H1 (cell line): ENCODE data around the gene GPBP1L1. TPM values are rescaled to one million over a fixed set of nuclear protein-coding genes. Genes with fewer than 3 reads are reported as not detected.

Experiments
- EP300 ChIP-seq, 2 experiments: IDR thresholded peaks; 1 replicate in 1 of 2; 2 replicates in 1 of 2; pipeline ENCODE4 v1.6.1; 2011 to 2012; ENCODE audit warnings: low read depth in 2 of 2, low read length in 2 of 2, mild to moderate bottlenecking in 2 of 2, borderline replicate concordance in 1 of 2, inconsistent platforms in 1 of 2, moderate library complexity in 1 of 2
- MAFK ChIP-seq: IDR thresholded peaks from 2 replicates; pipeline ENCODE4 v1.6.1; 2012; ENCODE audit warnings: low read depth, mild to moderate bottlenecking, improper control_type of control experiment, low read length
- NRF1 ChIP-seq: IDR thresholded peaks from 2 replicates; pipeline ENCODE4 v1.6.1; 2011; ENCODE audit warnings: mild to moderate bottlenecking, low read depth, low read length, improper control_type of control experiment
- RNF2 ChIP-seq: fragments of 200-900, 300-1000 bp; sonication (generic); IDR thresholded peaks from 2 replicates; pipeline ENCODE4 v1.7.1; 2016; ENCODE audit warnings: borderline replicate concordance, low read depth, mild to moderate bottlenecking, antibody characterized with exemption, low read length; ENCODE audit not compliant: poor library complexity, severe bottlenecking; ENCODE audit errors: missing control alignments
- polyA plus RNA-seq, 7 experiments: library from polyadenylated mRNA; depleted of rRNA in 3 of 7; stranded (reverse) in 5 of 7; unstranded in 2 of 7; fragments of >200 nt in 5 of 7; fragments of 200-250 nt in 2 of 7; gene quantifications; 1 replicate in 5 of 7; 2 replicates in 1 of 7; 4 replicates in 1 of 7; pipeline versions ENCODE4 v1.2.1 to v1.2.3, GENCODE V29; 2011 to 2013; ENCODE audit warnings: missing spikeins in 2 of 7, mixed read lengths in 2 of 7
- total RNA-seq: library from RNA; stranded (reverse); fragmentation: NEBNext Ultra II Directional; extraction: Animal tissue kit (Norgen Biotek cat#: 25700); gene quantifications from 2 replicates; pipeline ENCODE4 v1.2.1, GENCODE V29; 2021
- TF ChIP-seq, protein P1 (sequence below): fragments of 300-600 bp; sonication (generic); IDR thresholded peaks from 2 replicates; pipeline ENCODE4 v1.7.1; 2012; ENCODE audit warnings: low read length, moderate library complexity, mild to moderate bottlenecking, inconsistent platforms; ENCODE audit not compliant: insufficient replicate concordance

The GPBP1L1 gene
- total and polyA plus RNA-seq, 2 of the 8 experiments (the other 6 are each of a cell fraction or from before 2014, with no cell fraction given): 70.1 to 119 TPM

DNA sequence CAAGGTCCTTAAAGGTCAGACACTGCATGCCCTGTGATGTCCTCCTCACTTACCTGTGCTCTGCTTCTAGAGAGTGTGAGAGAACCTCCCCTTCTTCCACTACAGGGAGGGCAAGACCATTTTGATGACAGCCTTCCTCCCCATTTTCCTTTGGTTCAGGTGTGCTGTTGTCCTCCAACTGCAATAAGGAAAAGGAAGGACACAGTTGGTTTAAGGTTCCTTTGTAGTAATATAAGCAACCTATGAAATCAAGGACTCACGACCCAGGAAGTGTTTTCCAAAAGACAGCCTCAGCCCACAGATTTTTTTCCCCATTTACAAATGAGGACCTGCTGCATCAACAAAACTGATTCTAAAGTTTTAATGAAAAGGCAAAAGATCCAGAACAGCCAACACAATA lies 55.9 kb downstream of the GPBP1L1 start (continued):
- TF ChIP-seq NRF1 (no peak), MAFK (no peak), EP300 (IDR thresholded peaks at IDR 0.05; ENCODE audit: borderline replicate concordance in 1 of 2, low read depth in 2 of 2, low read length in 2 of 2) (no peak), RNF2 (no peak)
- TF ChIP-seq, protein P1, sequence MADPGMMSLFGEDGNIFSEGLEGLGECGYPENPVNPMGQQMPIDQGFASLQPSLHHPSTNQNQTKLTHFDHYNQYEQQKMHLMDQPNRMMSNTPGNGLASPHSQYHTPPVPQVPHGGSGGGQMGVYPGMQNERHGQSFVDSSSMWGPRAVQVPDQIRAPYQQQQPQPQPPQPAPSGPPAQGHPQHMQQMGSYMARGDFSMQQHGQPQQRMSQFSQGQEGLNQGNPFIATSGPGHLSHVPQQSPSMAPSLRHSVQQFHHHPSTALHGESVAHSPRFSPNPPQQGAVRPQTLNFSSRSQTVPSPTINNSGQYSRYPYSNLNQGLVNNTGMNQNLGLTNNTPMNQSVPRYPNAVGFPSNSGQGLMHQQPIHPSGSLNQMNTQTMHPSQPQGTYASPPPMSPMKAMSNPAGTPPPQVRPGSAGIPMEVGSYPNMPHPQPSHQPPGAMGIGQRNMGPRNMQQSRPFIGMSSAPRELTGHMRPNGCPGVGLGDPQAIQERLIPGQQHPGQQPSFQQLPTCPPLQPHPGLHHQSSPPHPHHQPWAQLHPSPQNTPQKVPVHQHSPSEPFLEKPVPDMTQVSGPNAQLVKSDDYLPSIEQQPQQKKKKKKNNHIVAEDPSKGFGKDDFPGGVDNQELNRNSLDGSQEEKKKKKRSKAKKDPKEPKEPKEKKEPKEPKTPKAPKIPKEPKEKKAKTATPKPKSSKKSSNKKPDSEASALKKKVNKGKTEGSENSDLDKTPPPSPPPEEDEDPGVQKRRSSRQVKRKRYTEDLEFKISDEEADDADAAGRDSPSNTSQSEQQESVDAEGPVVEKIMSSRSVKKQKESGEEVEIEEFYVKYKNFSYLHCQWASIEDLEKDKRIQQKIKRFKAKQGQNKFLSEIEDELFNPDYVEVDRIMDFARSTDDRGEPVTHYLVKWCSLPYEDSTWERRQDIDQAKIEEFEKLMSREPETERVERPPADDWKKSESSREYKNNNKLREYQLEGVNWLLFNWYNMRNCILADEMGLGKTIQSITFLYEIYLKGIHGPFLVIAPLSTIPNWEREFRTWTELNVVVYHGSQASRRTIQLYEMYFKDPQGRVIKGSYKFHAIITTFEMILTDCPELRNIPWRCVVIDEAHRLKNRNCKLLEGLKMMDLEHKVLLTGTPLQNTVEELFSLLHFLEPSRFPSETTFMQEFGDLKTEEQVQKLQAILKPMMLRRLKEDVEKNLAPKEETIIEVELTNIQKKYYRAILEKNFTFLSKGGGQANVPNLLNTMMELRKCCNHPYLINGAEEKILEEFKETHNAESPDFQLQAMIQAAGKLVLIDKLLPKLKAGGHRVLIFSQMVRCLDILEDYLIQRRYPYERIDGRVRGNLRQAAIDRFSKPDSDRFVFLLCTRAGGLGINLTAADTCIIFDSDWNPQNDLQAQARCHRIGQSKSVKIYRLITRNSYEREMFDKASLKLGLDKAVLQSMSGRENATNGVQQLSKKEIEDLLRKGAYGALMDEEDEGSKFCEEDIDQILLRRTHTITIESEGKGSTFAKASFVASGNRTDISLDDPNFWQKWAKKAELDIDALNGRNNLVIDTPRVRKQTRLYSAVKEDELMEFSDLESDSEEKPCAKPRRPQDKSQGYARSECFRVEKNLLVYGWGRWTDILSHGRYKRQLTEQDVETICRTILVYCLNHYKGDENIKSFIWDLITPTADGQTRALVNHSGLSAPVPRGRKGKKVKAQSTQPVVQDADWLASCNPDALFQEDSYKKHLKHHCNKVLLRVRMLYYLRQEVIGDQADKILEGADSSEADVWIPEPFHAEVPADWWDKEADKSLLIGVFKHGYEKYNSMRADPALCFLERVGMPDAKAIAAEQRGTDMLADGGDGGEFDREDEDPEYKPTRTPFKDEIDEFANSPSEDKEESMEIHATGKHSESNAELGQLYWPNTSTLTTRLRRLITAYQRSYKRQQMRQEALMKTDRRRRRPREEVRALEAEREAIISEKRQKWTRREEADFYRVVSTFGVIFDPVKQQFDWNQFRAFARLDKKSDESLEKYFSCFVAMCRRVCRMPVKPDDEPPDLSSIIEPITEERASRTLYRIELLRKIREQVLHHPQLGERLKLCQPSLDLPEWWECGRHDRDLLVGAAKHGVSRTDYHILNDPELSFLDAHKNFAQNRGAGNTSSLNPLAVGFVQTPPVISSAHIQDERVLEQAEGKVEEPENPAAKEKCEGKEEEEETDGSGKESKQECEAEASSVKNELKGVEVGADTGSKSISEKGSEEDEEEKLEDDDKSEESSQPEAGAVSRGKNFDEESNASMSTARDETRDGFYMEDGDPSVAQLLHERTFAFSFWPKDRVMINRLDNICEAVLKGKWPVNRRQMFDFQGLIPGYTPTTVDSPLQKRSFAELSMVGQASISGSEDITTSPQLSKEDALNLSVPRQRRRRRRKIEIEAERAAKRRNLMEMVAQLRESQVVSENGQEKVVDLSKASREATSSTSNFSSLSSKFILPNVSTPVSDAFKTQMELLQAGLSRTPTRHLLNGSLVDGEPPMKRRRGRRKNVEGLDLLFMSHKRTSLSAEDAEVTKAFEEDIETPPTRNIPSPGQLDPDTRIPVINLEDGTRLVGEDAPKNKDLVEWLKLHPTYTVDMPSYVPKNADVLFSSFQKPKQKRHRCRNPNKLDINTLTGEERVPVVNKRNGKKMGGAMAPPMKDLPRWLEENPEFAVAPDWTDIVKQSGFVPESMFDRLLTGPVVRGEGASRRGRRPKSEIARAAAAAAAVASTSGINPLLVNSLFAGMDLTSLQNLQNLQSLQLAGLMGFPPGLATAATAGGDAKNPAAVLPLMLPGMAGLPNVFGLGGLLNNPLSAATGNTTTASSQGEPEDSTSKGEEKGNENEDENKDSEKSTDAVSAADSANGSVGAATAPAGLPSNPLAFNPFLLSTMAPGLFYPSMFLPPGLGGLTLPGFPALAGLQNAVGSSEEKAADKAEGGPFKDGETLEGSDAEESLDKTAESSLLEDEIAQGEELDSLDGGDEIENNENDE: no peak
